SK-N-MC (cell line): Measurements from ENCODE around the gene SLC11A1.

Experiments
- EZH2 ChIP-seq: fragments of 200-600 bp; sonication (generic); IDR thresholded peaks from one replicate; pipeline ENCODE4 v1.6.1; 2017; ENCODE audit warnings: antibody characterized with exemption
- FOXP2 ChIP-seq: optimal IDR thresholded peaks from 2 replicates; pipeline ENCODE3; 2011; ENCODE audit warnings: mild to moderate bottlenecking, moderate library complexity; ENCODE audit not compliant: insufficient read depth; ENCODE audit errors: extremely low read length, control extremely low read depth
- POLR2AphosphoS5 ChIP-seq: IDR thresholded peaks from 2 replicates; pipeline ENCODE4 v1.6.1; 2012; ENCODE audit warnings: mild to moderate bottlenecking, low read depth, low read length, borderline replicate concordance

- TF ChIP-seq POLR2AphosphoS5 (no peak), EZH2 (no peak), FOXP2 (no peak)
Observed at GRCh38 chr2:218354850-218355443, 27.1 kb upstream of the SLC11A1 start.
